PFSK-1 (cell line): Measurements from ENCODE around the gene HMOX1.

Experiments
- FOXP2 ChIP-seq: optimal IDR thresholded peaks from 2 replicates; pipeline ENCODE3; 2011; ENCODE audit warnings: borderline replicate concordance, control low read depth, inconsistent platforms; ENCODE audit not compliant: insufficient read depth; ENCODE audit errors: extremely low read length, extremely low read depth
- POLR2AphosphoS5 ChIP-seq: IDR thresholded peaks from 2 replicates; pipeline ENCODE4 v1.6.1; 2012; ENCODE audit warnings: low read depth, mild to moderate bottlenecking, control low read depth, low read length, moderate library complexity
- SIN3A ChIP-seq: IDR thresholded peaks from 2 replicates; pipeline ENCODE4 v1.6.1; 2012; ENCODE audit warnings: mild to moderate bottlenecking, low read length, moderate library complexity, borderline replicate concordance; ENCODE audit not compliant: insufficient read depth
- TAF1 ChIP-seq: IDR thresholded peaks from 2 replicates; pipeline ENCODE4 v1.6.1; 2012; ENCODE audit warnings: low read length, control low read depth, borderline replicate concordance; ENCODE audit not compliant: insufficient read depth
- TF ChIP-seq, protein P1 (sequence below), 2 experiments: IDR thresholded peaks; 2 replicates each; pipeline versions ENCODE4 v1.6.1 to v1.8.0; 2011 to 2012; ENCODE audit warnings: low read depth in 2 of 2, low read length in 2 of 2, control low read depth in 1 of 2, inconsistent platforms in 1 of 2, mild to moderate bottlenecking in 1 of 2, moderate library complexity in 1 of 2; ENCODE audit not compliant: insufficient read depth in 1 of 2

The HMOX1 gene

DNA sequence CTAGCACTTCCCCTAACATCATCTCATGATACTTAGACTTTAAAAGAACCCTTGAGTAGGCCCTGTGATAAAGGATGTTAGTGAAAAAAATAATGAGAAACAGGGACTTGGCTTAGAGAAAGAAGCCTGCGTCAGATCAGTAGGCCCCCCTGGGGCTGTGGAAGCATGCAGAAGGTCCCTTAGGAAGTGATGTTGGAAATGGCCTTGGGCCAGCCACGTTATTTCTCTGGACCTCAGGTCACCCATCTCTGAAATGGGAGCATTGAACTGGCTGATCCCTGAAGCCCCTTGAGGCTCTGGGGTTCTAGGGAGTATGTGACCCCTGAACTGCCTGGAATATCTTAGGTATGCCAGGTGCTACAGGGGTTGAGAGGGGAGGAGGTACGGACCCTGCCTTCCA lies 59.2 kb downstream of the HMOX1 start:
- TF ChIP-seq SIN3A (no peak), TAF1 (no peak), FOXP2 (no peak), POLR2AphosphoS5 (no peak)
- TF ChIP-seq, protein P1, sequence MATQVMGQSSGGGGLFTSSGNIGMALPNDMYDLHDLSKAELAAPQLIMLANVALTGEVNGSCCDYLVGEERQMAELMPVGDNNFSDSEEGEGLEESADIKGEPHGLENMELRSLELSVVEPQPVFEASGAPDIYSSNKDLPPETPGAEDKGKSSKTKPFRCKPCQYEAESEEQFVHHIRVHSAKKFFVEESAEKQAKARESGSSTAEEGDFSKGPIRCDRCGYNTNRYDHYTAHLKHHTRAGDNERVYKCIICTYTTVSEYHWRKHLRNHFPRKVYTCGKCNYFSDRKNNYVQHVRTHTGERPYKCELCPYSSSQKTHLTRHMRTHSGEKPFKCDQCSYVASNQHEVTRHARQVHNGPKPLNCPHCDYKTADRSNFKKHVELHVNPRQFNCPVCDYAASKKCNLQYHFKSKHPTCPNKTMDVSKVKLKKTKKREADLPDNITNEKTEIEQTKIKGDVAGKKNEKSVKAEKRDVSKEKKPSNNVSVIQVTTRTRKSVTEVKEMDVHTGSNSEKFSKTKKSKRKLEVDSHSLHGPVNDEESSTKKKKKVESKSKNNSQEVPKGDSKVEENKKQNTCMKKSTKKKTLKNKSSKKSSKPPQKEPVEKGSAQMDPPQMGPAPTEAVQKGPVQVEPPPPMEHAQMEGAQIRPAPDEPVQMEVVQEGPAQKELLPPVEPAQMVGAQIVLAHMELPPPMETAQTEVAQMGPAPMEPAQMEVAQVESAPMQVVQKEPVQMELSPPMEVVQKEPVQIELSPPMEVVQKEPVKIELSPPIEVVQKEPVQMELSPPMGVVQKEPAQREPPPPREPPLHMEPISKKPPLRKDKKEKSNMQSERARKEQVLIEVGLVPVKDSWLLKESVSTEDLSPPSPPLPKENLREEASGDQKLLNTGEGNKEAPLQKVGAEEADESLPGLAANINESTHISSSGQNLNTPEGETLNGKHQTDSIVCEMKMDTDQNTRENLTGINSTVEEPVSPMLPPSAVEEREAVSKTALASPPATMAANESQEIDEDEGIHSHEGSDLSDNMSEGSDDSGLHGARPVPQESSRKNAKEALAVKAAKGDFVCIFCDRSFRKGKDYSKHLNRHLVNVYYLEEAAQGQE (IDR thresholded peaks at IDR 0.05; ENCODE audit: insufficient read depth in 1 of 2, low read depth in 2 of 2, low read length in 2 of 2), result no peak

DNA sequence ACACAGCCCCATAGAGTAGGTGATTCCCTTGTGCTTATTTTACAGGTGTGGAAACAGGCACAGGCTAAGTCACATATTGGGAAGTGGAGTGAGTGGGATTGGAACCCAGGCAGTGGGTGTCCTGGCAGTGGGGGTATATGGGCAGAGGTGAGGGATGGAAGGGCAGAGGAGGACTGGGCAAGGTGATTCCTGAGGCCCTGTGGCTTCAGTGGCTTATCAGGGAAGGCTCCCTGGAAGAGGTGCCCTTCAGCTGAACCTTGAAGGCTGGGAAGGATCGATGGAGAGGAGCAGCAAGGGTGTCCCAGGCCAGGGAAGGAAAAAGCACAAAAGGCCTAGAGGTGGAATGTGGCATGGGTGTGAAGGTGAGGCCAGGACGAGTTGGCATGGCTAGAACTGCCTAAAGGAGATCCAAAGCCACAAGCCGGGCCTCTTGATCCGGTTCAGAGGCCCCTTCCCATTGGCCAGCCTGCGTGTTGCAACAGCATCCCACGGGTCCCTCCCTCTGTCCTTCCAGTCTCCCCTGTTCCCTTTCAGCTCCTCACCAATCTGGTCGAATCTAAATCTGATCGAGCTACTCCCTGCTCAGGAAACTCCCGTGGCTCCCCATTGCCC lies 60.7 kb downstream of the HMOX1 start:
- TF ChIP-seq SIN3A (no peak), TAF1 (no peak), POLR2AphosphoS5 (no peak), FOXP2 (no peak)
- TF ChIP-seq, protein P1 (IDR thresholded peaks at IDR 0.05; ENCODE audit: insufficient read depth in 1 of 2, low read depth in 2 of 2, low read length in 2 of 2), result no peak

DNA sequence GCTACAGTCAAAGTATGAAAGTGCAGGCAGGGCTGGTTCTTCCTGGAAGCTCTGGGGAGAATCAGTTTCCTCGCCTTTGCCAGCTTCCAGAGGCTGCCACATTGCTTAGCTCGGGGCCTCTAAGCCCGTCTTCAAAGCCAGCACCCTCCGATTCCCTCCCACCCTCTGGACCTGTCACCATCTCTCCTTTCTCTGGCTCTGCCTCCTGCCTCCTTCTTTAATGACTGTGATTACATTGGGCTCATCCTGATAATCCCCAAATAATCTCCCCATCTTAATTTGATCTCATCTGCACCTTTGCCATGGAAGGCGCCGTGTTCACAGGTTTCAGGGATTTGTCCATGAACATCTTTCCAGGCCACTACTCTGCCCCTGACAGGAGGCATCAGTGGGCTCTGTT lies 61.6 kb downstream of the HMOX1 start:
- TF ChIP-seq POLR2AphosphoS5 (no peak), FOXP2 (no peak)

DNA sequence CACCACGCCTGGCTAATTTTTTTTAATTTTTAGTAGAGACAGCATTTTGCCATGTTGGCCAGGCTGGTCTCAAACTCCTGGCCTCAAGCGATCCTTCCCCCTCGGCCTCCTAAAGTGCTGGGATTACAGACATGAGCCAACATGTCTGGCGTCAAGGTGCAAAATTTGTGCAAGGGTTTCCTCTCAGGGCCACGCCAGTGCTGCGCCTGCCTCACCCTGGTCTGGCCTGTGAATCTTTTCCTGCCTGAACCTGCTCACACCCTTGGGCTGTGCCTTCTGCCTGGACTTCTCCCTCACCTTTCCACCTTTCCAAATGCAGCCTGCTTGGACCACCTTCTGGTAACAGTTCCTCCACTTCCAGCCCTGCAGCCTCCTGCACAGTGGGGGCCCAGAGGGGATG lies 62.4 kb downstream of the HMOX1 start:
- TF ChIP-seq, protein P1 (IDR thresholded peaks at IDR 0.05; ENCODE audit: insufficient read depth in 1 of 2, low read depth in 2 of 2, low read length in 2 of 2), result no peak
- no peak for TF ChIP-seq TAF1
- no peak for TF ChIP-seq FOXP2
- no peak for TF ChIP-seq POLR2AphosphoS5
- TF ChIP-seq SIN3A, result no peak
